Naive thymus-derived CD4-positive, alpha-beta T cell (primary cell): ENCODE data around the gene APBA1. TPM values are rescaled to one million over a fixed set of nuclear protein-coding genes. Genes with fewer than 3 reads are reported as not detected.

Experiments used
- ATAC-seq: fragments of 150-1000 bp; cut with Tn5 transposase; 2 replicates; pipeline ENCODE4 v1.10.0; 2021; ENCODE audit warnings: mild to moderate bottlenecking, moderate library complexity
- CTCF ChIA-PET: fragments of 350-600 bp; sonication (Branson Sonifier 250); formaldehyde crosslinking; loops from one replicate; lab custom pipeline; 2021; ENCODE audit warnings: antibody characterized with exemption; lab: Charles Lee
- POLR2A ChIA-PET: fragments of 350-600 bp; sonication (Branson Sonifier 250); formaldehyde crosslinking; loops from one replicate; lab custom pipeline; 2021; ENCODE audit warnings: antibody characterized with exemption, inconsistent platforms; lab: Charles Lee
- DNase-seq, 9 donors: peaks; one replicate each; pipeline versions ENCODE4 v3.0.0 to v3.0.0-alpha.2; 2020 to 2022; ENCODE audit warnings: mixed read lengths in 1 of 9
- H3K27ac ChIP-seq: one replicate; pipeline ENCODE4 v1.7.0; 2013; ENCODE audit warnings: mild to moderate bottlenecking, low read depth, low read length, moderate library complexity
- H3K27me3 ChIP-seq, 2 donors: one replicate each; pipeline ENCODE4 v1.7.0; 2013; ENCODE audit warnings: low read length in 2 of 2, mild to moderate bottlenecking in 2 of 2, moderate library complexity in 2 of 2; ENCODE audit not compliant: control insufficient read depth in 2 of 2, insufficient read depth in 2 of 2
- H3K36me3 ChIP-seq, 3 experiments: 1 replicate in 2 of 3; 2 replicates in 1 of 3; pipeline ENCODE4 v1.7.0; 2013; ENCODE audit warnings: low read length in 3 of 3, mild to moderate bottlenecking in 3 of 3, moderate library complexity in 1 of 3; ENCODE audit not compliant: insufficient read depth in 3 of 3, control insufficient read depth in 2 of 3
- H3K4me1 ChIP-seq, 2 donors: one replicate each; pipeline ENCODE4 v1.7.0; 2013; ENCODE audit warnings: low read length in 2 of 2, mild to moderate bottlenecking in 2 of 2, moderate library complexity in 1 of 2; ENCODE audit not compliant: control insufficient read depth in 2 of 2, insufficient read depth in 2 of 2
- H3K4me3 ChIP-seq: 2 replicates; pipeline ENCODE4 v1.7.0; 2013; ENCODE audit warnings: mild to moderate bottlenecking, low read length
- H3K9me3 ChIP-seq, 3 experiments: 1 replicate in 2 of 3; 2 replicates in 1 of 3; pipeline ENCODE4 v1.7.0; 2013; ENCODE audit warnings: low read length in 3 of 3; ENCODE audit not compliant: control insufficient read depth in 2 of 3
- H3K27ac Mint-ChIP-seq, 9 donors: one replicate each; pipeline ENCODE4 v1.8.0; 2020 to 2022; ENCODE audit warnings: mixed read lengths in 9 of 9, mild to moderate bottlenecking in 8 of 9, moderate library complexity in 5 of 9, inconsistent platforms in 2 of 9
- H3K27me3 Mint-ChIP-seq, 5 donors: one replicate each; pipeline ENCODE4 v1.8.0; 2021 to 2022; ENCODE audit warnings: mixed read lengths in 5 of 5, mild to moderate bottlenecking in 1 of 5
- H3K36me3 Mint-ChIP-seq, 5 donors: one replicate each; pipeline ENCODE4 v1.8.0; 2020 to 2022; ENCODE audit warnings: mixed read lengths in 5 of 5, mild to moderate bottlenecking in 3 of 5, inconsistent platforms in 1 of 5
- H3K4me1 Mint-ChIP-seq, 7 donors: one replicate each; pipeline ENCODE4 v1.8.0; 2020 to 2022; ENCODE audit warnings: mixed read lengths in 7 of 7, mild to moderate bottlenecking in 3 of 7, inconsistent platforms in 1 of 7
- H3K4me3 Mint-ChIP-seq, 10 donors: one replicate each; pipeline ENCODE4 v1.8.0; 2020 to 2022; ENCODE audit warnings: mild to moderate bottlenecking in 10 of 10, mixed read lengths in 10 of 10, moderate library complexity in 6 of 10, inconsistent platforms in 2 of 10
- H3K9me3 Mint-ChIP-seq, 11 donors: one replicate each; pipeline ENCODE4 v1.8.0; 2020 to 2022; ENCODE audit warnings: mixed read lengths in 11 of 11, mild to moderate bottlenecking in 4 of 11, inconsistent platforms in 1 of 11, moderate library complexity in 1 of 11
- intact Hi-C, 2 donors: fragments of 100-400 bp; cut with micrococcal nuclease; formaldehyde crosslinking; loops; one replicate each; pipeline ENCODE4 v1.15.1; 2023
- polyA plus RNA-seq, 2 donors: library from polyadenylated mRNA; unstranded; fragments of 300-500 nt; fragmentation: Illumina TruSeq; gene quantifications; one replicate each; pipeline ENCODE4 v1.2.3, GENCODE V29; 2021
- total RNA-seq, 6 experiments: library from RNA in 5 of 6; stranded (reverse) in 5 of 6; gene quantifications; 1 replicate in 5 of 6; 2 replicates in 1 of 6; pipeline ENCODE4 v1.2.3 and lab custom pipeline; 2021 to 2026

Gene APBA1
- total and polyA plus RNA-seq, 7 experiments from 2014 or later, result 0.06 to 4.5 (median 1.4) TPM; not detected in 1

DNA sequence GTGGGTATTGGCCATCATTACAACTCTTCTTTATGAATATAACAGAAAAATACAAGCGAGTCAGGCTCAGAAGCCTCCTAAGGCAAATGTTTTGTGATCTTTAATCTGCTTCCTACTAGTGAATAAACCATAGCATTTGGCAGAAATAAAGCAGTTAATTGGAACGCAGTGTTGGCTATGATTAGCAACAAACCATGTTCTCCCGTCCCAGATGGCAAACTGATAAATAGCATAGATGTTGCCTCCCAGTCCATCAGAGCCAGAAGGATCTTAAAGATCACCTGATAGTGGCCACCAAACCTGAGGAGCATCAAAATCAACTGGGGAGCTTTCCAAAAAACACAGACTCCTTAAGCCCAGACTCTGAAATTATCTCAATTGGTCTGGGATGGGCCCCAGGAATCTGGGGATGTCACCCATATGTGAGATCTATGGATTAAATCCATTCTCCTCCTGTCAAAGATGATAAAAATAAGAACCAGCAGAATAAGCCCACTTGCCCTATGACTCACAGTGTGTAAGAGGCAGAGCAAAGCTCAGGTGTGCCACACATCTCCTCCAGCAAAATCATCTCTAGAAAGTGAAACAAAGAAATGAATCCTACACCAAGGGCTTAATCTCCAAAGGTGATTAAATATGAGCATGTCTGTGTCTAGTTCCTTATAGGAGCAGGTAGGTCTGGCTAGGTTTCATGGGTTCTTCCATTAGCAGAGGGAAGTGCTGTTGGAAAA is 50.3 kb downstream of the APBA1 start:
- POLR2A ChIA-PET, result no interaction called here
- Mint-ChIP-seq H3K36me3 (peaks cover 0 to 7% (median 0%) of the 10 kb centered on the region in 5 donors), H3K27me3 (peaks cover 0 to 7% (median 0%) of the 10 kb centered on the region in 5 donors), H3K9me3 (peaks cover 0 to 3% (median 0%) of the 10 kb centered on the region in 11 donors), H3K27ac (no peak overlapping the region), H3K4me3 (no peak overlapping the region), H3K4me1 (no peaks in the 10 kb centered on the region)
- H3K36me3 ChIP-seq, result no peaks in the 10 kb centered on the region
- H3K4me1 ChIP-seq, result no peaks in the 10 kb centered on the region
- H3K27me3 ChIP-seq, result no peaks in the 10 kb centered on the region
- no peak overlapping the region for H3K27ac ChIP-seq
- H3K4me3 ChIP-seq, result no peak overlapping the region
- intact Hi-C loops, result no loop called here
- DNase-seq (no peak), ATAC-seq (no peak)
- CTCF ChIA-PET, result no interaction called here
- H3K9me3 ChIP-seq, result no peaks in the 10 kb centered on the region

GRCh38 chr9:69620731-69621130 is 51.4 kb downstream of the APBA1 start:
- Mint-ChIP-seq H3K36me3 (peaks cover 0 to 7% (median 0%) of the 10 kb centered on the region in 5 donors), H3K9me3 (peaks cover 0 to 3% (median 0%) of the 10 kb centered on the region in 11 donors), H3K4me1 (no peaks in the 10 kb centered on the region), H3K4me3 (no peak overlapping the region), H3K27me3 (peaks cover 0 to 5% (median 0%) of the 10 kb centered on the region in 5 donors), H3K27ac (no peak overlapping the region)
- intact Hi-C loops, result no loop called here
- Histone ChIP-seq H3K4me3 (no peak overlapping the region), H3K9me3 (no peaks in the 10 kb centered on the region), H3K4me1 (no peaks in the 10 kb centered on the region), H3K27me3 (no peaks in the 10 kb centered on the region), H3K36me3 (no peaks in the 10 kb centered on the region), H3K27ac (no peak overlapping the region)
- ATAC-seq (no peak), DNase-seq (no peak)
- ChIA-PET CTCF (no interaction called here), POLR2A (no interaction called here)

DNA sequence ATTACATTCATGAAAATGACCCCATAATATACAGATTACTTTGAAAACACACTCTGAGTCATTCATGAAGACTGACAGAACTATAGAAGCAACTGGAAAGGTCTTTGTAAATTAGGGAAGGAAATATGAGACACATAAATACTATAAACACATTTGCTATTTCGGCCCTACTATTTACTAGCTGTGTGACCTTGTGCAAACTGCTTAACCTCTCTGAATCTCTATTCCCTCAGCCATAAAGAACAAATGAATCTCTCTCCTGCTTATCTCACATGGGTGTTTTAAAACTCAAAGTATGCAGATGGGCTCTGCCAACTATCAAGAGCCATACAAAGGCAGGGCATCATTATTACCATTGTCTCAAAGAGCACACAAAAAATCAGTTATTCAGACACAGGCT is 52.9 kb downstream of the APBA1 start:
- Histone ChIP-seq H3K27me3 (no peaks in the 10 kb centered on the region), H3K27ac (no peak overlapping the region), H3K36me3 (no peaks in the 10 kb centered on the region), H3K4me3 (no peak overlapping the region), H3K4me1 (no peaks in the 10 kb centered on the region), H3K9me3 (no peaks in the 10 kb centered on the region)
- intact Hi-C loops, result no loop called here
- POLR2A ChIA-PET, result no interaction called here
- H3K27ac Mint-ChIP-seq, result no peak overlapping the region
- no peak overlapping the region for H3K4me3 Mint-ChIP-seq
- CTCF ChIA-PET, result no interaction called here
- no peaks in the 10 kb centered on the region for H3K4me1 Mint-ChIP-seq
- peaks cover 0 to 3% (median 0%) of the 10 kb centered on the region in 11 donors for H3K9me3 Mint-ChIP-seq
- DNase-seq (no peak), ATAC-seq (no peak)
- H3K36me3 Mint-ChIP-seq, result peaks cover 0 to 7% (median 0%) of the 10 kb centered on the region in 5 donors
- peaks cover 0 to 4% (median 0%) of the 10 kb centered on the region in 5 donors for H3K27me3 Mint-ChIP-seq

DNA sequence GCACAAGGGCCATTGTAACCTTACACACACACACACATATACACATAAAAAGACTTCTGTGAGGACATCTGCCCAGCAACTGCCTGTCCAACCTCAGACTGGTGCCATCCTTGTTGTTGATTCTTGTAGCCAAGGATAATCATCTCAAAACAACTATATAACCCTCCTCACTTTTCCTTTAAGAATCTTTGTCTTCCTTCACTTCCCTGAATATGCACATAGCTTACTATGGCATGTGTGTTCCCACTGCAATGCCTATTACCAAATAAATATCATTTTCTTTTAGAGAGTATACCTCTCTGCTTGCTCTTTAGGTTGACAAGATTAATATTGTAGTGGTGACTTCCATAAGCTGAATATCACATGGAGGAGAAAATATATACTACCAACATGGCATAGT is 55.2 kb downstream of the APBA1 start:
- Histone ChIP-seq H3K4me3 (no peak overlapping the region), H3K27ac (no peak overlapping the region)
- H3K27me3 Mint-ChIP-seq, result peaks cover 0 to 7% (median 0%) of the 10 kb centered on the region in 5 donors

DNA sequence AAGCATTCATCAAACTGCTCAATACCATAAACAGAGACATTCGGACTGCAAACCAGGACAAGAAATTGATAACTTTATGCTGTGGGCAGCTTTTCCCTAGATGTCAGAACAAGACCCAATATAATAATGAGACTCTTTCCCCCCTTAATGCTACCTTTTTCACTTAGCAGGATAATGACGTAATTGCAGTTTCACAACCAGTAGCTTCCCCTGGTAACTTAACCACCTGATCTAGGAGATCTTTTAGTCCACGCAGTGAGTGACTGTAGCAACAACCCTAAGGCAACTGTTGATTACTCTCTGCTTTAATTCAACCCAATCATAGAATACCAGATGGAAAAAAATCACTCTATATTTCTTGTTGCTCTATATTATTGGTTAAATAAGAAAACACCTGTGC is 56.3 kb downstream of the APBA1 start:
- Mint-ChIP-seq H3K9me3 (peaks cover 0 to 3% (median 0%) of the 10 kb centered on the region in 11 donors), H3K4me1 (no peaks in the 10 kb centered on the region), H3K36me3 (peaks cover 0 to 7% (median 0%) of the 10 kb centered on the region in 5 donors), H3K27ac (no peak overlapping the region), H3K27me3 (peaks cover 0 to 7% (median 0%) of the 10 kb centered on the region in 5 donors), H3K4me3 (no peak overlapping the region)
- ATAC-seq, result no peak
- no peaks in the 10 kb centered on the region for H3K27me3 ChIP-seq
- no peak for DNase-seq
- ChIA-PET CTCF (no interaction called here), POLR2A (no interaction called here)
- H3K36me3 ChIP-seq, result no peaks in the 10 kb centered on the region
- H3K9me3 ChIP-seq, result no peaks in the 10 kb centered on the region
- H3K27ac ChIP-seq, result no peak overlapping the region
- H3K4me3 ChIP-seq, result no peak overlapping the region
- no peaks in the 10 kb centered on the region for H3K4me1 ChIP-seq
- intact Hi-C loops, result no loop called here

More for the DNA sequence above, 55.2 kb downstream of the APBA1 start:
- peaks cover 0 to 7% (median 0%) of the 10 kb centered on the region in 5 donors for H3K36me3 Mint-ChIP-seq
- Histone ChIP-seq H3K36me3 (no peaks in the 10 kb centered on the region), H3K9me3 (no peaks in the 10 kb centered on the region), H3K4me1 (no peaks in the 10 kb centered on the region), H3K27me3 (no peaks in the 10 kb centered on the region)
- CTCF ChIA-PET, result interaction anchor here (0.6 kb wide), 1 partner anchor 61 kb away, joined by 3 read pairs; no protein-coding TSS in a partner anchor
- no peaks in the 10 kb centered on the region for H3K4me1 Mint-ChIP-seq
- no peak for ATAC-seq
- no peak overlapping the region for H3K27ac Mint-ChIP-seq
- DNase-seq, result no peak
- intact Hi-C loops, result no loop called here
- H3K9me3 Mint-ChIP-seq, result peaks cover 0 to 3% (median 0%) of the 10 kb centered on the region in 11 donors
- POLR2A ChIA-PET, result no interaction called here
- H3K4me3 Mint-ChIP-seq, result no peak overlapping the region

- CTCF ChIA-PET, result interaction anchor here (1.0 kb wide), 1 partner anchor 98 kb away, joined by 4 read pairs; no protein-coding TSS in a partner anchor
- Histone ChIP-seq H3K4me1 (no peaks in the 10 kb centered on the region), H3K4me3 (no peak overlapping the region), H3K36me3 (no peaks in the 10 kb centered on the region), H3K27ac (no peak overlapping the region), H3K27me3 (no peaks in the 10 kb centered on the region), H3K9me3 (no peaks in the 10 kb centered on the region)
- ATAC-seq (no peak), DNase-seq (no peak)
- intact Hi-C loops, result no loop called here
- no peak overlapping the region for H3K27ac Mint-ChIP-seq
- H3K4me3 Mint-ChIP-seq, result no peak overlapping the region
- POLR2A ChIA-PET, result no interaction called here
- H3K36me3 Mint-ChIP-seq, result peaks cover 0 to 3% (median 0%) of the 10 kb centered on the region in 5 donors
- peaks cover 0 to 6% (median 0%) of the 10 kb centered on the region in 11 donors for H3K9me3 Mint-ChIP-seq
- H3K27me3 Mint-ChIP-seq, result peaks cover 0 to 13% (median 8%) of the 10 kb centered on the region in 5 donors
- H3K4me1 Mint-ChIP-seq, result no peaks in the 10 kb centered on the region
Measured at GRCh38 chr9:69611221-69611620, 61.0 kb downstream of the APBA1 start.

GRCh38 chr9:69609156-69609555 is 63.0 kb downstream of the APBA1 start:
- H3K9me3 Mint-ChIP-seq, result peaks cover 0 to 9% (median 0%) of the 10 kb centered on the region in 11 donors
- no peaks in the 10 kb centered on the region for H3K9me3 ChIP-seq
- peaks cover 0 to 7% (median 0%) of the 10 kb centered on the region in 5 donors for H3K36me3 Mint-ChIP-seq
- no peak overlapping the region for H3K27ac ChIP-seq
- no peak overlapping the region for H3K4me3 Mint-ChIP-seq
- ChIA-PET CTCF (no interaction called here), POLR2A (no interaction called here)
- H3K27me3 ChIP-seq, result no peaks in the 10 kb centered on the region
- no peaks in the 10 kb centered on the region for H3K4me1 Mint-ChIP-seq
- no peak overlapping the region for H3K27ac Mint-ChIP-seq
- peaks cover 0 to 13% (median 9%) of the 10 kb centered on the region in 5 donors for H3K27me3 Mint-ChIP-seq
- no peaks in the 10 kb centered on the region for H3K36me3 ChIP-seq
- no peak overlapping the region for H3K4me3 ChIP-seq
- intact Hi-C loops, result no loop called here
- DNase-seq (no peak), ATAC-seq (no peak)
- no peaks in the 10 kb centered on the region for H3K4me1 ChIP-seq
